Measurements from ENCODE around the gene C22orf15.
A peak's percentile ranks its signal among the peaks of the same experiment; 100 is the strongest.

The C22orf15 gene

GRCh38 chr22:23751441-23751996 lies 11.3 kb upstream of the C22orf15 start:
- no peak for DNase-seq

- no peak for DNase-seq
These were observed 10.6 kb upstream of the C22orf15 start for GRCh38 chr22:23752090-23752691.

- no peak for DNase-seq
These were observed 10.0 kb upstream of the C22orf15 start for GRCh38 chr22:23752750-23753149.

- DNase-seq = no peak
These were observed 9.4 kb upstream of the C22orf15 start for GRCh38 chr22:23753385-23753784.

- DNase-seq = no peak
These were observed 8.4 kb upstream of the C22orf15 start, which contains the start of gene VPREB3 for GRCh38 chr22:23754220-23754919. Gene VPREB3, minus strand, starts transcription at chr22:23754425. Its CDS starts 62 bp downstream, at chr22:23754363.

- no peak for DNase-seq
These were observed 7.7 kb upstream of the C22orf15 start for GRCh38 chr22:23754980-23755636.

GRCh38 chr22:23755711-23756110 lies 7.1 kb upstream of the C22orf15 start:
- no peak for DNase-seq

- DNase-seq = no peak
These were observed 5.9 kb upstream of the C22orf15 start for GRCh38 chr22:23756891-23757290.

- DNase-seq = no peak
These were observed 3.2 kb upstream of the C22orf15 start for GRCh38 chr22:23759566-23759965.

- DNase-seq = no peak
These were observed 2.7 kb upstream of the C22orf15 start for GRCh38 chr22:23760056-23760455.

- DNase-seq = peak; percentile 52
These were observed 772 bp downstream of the C22orf15 start for GRCh38 chr22:23763579-23763945.

GRCh38 chr22:23763954-23764353 lies 1.2 kb downstream of the C22orf15 start:
- no peak for DNase-seq

GRCh38 chr22:23764899-23765881 lies 2.4 kb downstream of the C22orf15 start:
- DNase-seq = no peak

GRCh38 chr22:23767303-23767672 lies 4.5 kb downstream of the C22orf15 start:
- DNase-seq = no peak

- peak; percentile 76 for DNase-seq
These were observed 5.1 kb downstream of the C22orf15 start, which contains the start of gene CHCHD10 for GRCh38 chr22:23767673-23768548. Gene CHCHD10, minus strand, starts transcription at chr22:23767972. Its CDS starts 98 bp downstream, at chr22:23767874.

- no peak for DNase-seq
These were observed 6.7 kb downstream of the C22orf15 start for GRCh38 chr22:23769321-23769965.

GRCh38 chr22:23772315-23772648 lies 9.5 kb downstream of the C22orf15 start:
- DNase-seq = no peak

GRCh38 chr22:23772649-23773473 lies 10.1 kb downstream of the C22orf15 start, which contains the start of gene MMP11:
Gene MMP11, plus strand, starts transcription at chr22:23772849. Its CDS starts 22 bp downstream, at chr22:23772871.
- peak; percentile 56 for DNase-seq

- DNase-seq = no peak
These were observed 10.8 kb downstream of the C22orf15 start for GRCh38 chr22:23773483-23774113.
